ENCODE data around the gene ZFYVE19.

DNA sequence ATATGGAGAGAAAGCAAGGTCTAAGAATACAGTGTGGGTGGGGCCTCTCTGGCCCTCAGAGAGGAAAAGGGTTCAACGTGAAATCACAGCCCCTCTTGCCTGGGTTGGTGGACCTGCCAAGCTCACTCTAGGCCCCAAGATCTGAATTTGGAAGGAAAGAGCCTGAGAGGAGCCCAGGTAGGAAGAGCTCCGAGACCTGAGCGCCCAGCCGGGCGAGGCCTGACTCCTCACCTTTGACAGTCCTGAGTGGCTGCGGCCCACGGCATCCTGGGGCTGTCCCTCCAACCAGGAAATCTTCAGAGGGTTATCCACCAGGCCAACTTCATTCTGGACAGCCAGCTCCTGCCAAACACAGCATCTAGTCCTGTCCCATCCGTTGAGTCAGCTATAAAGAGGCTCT lies 33.4 kb upstream of the ZFYVE19 start:
- TF ChIP-seq EP300 (IDR thresholded peaks at IDR 0.05; ENCODE audit: low read depth) (no peak), POLR2A (IDR thresholded peaks at IDR 0.05) (no peak), POLR2AphosphoS5 (IDR thresholded peaks at IDR 0.05) (no peak)
- TF ChIP-seq, protein P1, sequence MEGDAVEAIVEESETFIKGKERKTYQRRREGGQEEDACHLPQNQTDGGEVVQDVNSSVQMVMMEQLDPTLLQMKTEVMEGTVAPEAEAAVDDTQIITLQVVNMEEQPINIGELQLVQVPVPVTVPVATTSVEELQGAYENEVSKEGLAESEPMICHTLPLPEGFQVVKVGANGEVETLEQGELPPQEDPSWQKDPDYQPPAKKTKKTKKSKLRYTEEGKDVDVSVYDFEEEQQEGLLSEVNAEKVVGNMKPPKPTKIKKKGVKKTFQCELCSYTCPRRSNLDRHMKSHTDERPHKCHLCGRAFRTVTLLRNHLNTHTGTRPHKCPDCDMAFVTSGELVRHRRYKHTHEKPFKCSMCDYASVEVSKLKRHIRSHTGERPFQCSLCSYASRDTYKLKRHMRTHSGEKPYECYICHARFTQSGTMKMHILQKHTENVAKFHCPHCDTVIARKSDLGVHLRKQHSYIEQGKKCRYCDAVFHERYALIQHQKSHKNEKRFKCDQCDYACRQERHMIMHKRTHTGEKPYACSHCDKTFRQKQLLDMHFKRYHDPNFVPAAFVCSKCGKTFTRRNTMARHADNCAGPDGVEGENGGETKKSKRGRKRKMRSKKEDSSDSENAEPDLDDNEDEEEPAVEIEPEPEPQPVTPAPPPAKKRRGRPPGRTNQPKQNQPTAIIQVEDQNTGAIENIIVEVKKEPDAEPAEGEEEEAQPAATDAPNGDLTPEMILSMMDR (IDR thresholded peaks at IDR 0.05): no peak

All from transverse colon (tissue), 4 donors.